HL-60 (cell line): ENCODE measurements around the gene SNRPD2.

ENCODE experiments used
- DNase-seq, 2 experiments: peaks; one replicate each; pipeline ENCODE4 v3.0.0-alpha.2; 2010 to 2020; ENCODE audit warnings: low read depth in 1 of 2, low spot score in 1 of 2
- H3K27ac ChIP-seq: fragments of 250-450 bp; sonication (Bioruptor Pico); replicated peaks from 2 replicates; pipeline ENCODE4 v1.5.1; 2020; ENCODE audit warnings: mild to moderate bottlenecking, moderate library complexity
- H3K27me3 ChIP-seq: fragments of 250-450 bp; sonication (Bioruptor Pico); 2 replicates; pipeline ENCODE4 v1.5.1; 2021; ENCODE audit warnings: mild to moderate bottlenecking, moderate library complexity; ENCODE audit not compliant: insufficient read depth, poor library complexity, severe bottlenecking
- H3K4me3 ChIP-seq: replicated peaks from 2 replicates; pipeline ENCODE4 v1.5.1; 2011; ENCODE audit warnings: mild to moderate bottlenecking, control low read depth, low read length; ENCODE audit not compliant: insufficient read depth
- GABPA ChIP-seq: IDR thresholded peaks from 2 replicates; pipeline ENCODE4 v1.6.1; 2012; ENCODE audit warnings: low read depth
- POLR2AphosphoS5 ChIP-seq: IDR thresholded peaks from 2 replicates; pipeline ENCODE4 v1.6.1; 2012; ENCODE audit warnings: low read depth
- SPI1 ChIP-seq: IDR thresholded peaks from 2 replicates; pipeline ENCODE4 v1.6.1; 2012; ENCODE audit warnings: low read depth, mild to moderate bottlenecking, borderline replicate concordance
- long read RNA-seq: library from polyadenylated mRNA; unstranded; transcript quantifications from one replicate; pipeline ENCODE4 v2.0.0, GENCODE V29; 2020
- TF ChIP-seq, protein P1 (sequence below): IDR thresholded peaks from 2 replicates; pipeline ENCODE4 v1.6.1; 2012; ENCODE audit warnings: low read depth; ENCODE audit not compliant: insufficient replicate concordance
- TF ChIP-seq, protein P2 (sequence below): IDR thresholded peaks from one replicate; pipeline ENCODE4 v1.5.1; 2011; ENCODE audit warnings: low read length, control low read depth, inconsistent platforms; ENCODE audit not compliant: insufficient read depth

SNRPD2 gene
- long read RNA-seq, transcript SNRPD2-201 (3 exons, 901 nt) = major isoform, 61 of 64 reads
- long read RNA-seq, partial matches to known transcripts = 3 of 64 reads
- long read RNA-seq, other reads (novel, unspliced or antisense) = 0 of 64 reads

DNA sequence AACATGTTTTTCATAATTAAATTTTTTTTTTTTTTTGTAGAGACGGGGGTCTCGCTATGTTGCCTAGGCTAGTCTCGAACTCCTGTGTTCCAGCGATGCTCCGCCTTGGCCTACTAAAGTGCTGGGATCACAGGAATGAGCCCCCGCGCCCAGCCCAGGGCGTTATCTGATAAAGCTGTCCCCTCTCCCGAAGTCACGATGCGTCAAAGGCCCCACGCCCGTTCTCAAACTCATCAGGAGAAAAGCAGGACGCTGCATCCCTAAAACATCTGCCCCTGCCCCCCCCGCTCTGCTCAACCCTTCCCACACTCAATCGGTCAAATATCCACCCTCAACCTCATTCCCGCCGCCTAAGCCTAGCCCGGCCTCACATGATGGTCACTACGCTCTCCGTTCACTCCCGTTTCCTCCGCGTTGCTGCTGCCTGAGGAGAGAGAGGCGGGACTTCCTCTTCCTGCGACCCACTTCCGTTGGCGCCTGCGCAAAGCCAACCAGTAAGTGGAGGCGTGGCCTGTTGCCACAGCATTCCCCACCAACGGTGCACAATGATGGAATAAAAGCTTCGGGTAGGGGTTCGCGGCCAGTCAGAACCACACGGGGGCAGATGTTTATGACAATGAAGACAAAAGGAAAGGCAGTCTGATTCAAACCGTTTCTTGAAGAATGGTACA is at the start of gene SNRPD2:
Gene SNRPD2 (minus strand): TSS at position 438 of the 671 bp plus-strand sequence. CDS start 65 bp downstream, at position 373.
- H3K27ac ChIP-seq = peak within 1 kb of the TSS; percentile 91
- H3K27me3 ChIP-seq = no peaks in the 10 kb centered on the region
- DNase-seq = peak; percentile 95
- TF ChIP-seq POLR2AphosphoS5 (peak; percentile 99), GABPA (peak; percentile 93), SPI1 (peak; percentile 94)
- TF ChIP-seq, protein P1, sequence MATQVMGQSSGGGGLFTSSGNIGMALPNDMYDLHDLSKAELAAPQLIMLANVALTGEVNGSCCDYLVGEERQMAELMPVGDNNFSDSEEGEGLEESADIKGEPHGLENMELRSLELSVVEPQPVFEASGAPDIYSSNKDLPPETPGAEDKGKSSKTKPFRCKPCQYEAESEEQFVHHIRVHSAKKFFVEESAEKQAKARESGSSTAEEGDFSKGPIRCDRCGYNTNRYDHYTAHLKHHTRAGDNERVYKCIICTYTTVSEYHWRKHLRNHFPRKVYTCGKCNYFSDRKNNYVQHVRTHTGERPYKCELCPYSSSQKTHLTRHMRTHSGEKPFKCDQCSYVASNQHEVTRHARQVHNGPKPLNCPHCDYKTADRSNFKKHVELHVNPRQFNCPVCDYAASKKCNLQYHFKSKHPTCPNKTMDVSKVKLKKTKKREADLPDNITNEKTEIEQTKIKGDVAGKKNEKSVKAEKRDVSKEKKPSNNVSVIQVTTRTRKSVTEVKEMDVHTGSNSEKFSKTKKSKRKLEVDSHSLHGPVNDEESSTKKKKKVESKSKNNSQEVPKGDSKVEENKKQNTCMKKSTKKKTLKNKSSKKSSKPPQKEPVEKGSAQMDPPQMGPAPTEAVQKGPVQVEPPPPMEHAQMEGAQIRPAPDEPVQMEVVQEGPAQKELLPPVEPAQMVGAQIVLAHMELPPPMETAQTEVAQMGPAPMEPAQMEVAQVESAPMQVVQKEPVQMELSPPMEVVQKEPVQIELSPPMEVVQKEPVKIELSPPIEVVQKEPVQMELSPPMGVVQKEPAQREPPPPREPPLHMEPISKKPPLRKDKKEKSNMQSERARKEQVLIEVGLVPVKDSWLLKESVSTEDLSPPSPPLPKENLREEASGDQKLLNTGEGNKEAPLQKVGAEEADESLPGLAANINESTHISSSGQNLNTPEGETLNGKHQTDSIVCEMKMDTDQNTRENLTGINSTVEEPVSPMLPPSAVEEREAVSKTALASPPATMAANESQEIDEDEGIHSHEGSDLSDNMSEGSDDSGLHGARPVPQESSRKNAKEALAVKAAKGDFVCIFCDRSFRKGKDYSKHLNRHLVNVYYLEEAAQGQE = no peak
- TF ChIP-seq, protein P2, sequence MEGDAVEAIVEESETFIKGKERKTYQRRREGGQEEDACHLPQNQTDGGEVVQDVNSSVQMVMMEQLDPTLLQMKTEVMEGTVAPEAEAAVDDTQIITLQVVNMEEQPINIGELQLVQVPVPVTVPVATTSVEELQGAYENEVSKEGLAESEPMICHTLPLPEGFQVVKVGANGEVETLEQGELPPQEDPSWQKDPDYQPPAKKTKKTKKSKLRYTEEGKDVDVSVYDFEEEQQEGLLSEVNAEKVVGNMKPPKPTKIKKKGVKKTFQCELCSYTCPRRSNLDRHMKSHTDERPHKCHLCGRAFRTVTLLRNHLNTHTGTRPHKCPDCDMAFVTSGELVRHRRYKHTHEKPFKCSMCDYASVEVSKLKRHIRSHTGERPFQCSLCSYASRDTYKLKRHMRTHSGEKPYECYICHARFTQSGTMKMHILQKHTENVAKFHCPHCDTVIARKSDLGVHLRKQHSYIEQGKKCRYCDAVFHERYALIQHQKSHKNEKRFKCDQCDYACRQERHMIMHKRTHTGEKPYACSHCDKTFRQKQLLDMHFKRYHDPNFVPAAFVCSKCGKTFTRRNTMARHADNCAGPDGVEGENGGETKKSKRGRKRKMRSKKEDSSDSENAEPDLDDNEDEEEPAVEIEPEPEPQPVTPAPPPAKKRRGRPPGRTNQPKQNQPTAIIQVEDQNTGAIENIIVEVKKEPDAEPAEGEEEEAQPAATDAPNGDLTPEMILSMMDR = no peak
- peak within 1 kb of the TSS; percentile 93 for H3K4me3 ChIP-seq

DNA sequence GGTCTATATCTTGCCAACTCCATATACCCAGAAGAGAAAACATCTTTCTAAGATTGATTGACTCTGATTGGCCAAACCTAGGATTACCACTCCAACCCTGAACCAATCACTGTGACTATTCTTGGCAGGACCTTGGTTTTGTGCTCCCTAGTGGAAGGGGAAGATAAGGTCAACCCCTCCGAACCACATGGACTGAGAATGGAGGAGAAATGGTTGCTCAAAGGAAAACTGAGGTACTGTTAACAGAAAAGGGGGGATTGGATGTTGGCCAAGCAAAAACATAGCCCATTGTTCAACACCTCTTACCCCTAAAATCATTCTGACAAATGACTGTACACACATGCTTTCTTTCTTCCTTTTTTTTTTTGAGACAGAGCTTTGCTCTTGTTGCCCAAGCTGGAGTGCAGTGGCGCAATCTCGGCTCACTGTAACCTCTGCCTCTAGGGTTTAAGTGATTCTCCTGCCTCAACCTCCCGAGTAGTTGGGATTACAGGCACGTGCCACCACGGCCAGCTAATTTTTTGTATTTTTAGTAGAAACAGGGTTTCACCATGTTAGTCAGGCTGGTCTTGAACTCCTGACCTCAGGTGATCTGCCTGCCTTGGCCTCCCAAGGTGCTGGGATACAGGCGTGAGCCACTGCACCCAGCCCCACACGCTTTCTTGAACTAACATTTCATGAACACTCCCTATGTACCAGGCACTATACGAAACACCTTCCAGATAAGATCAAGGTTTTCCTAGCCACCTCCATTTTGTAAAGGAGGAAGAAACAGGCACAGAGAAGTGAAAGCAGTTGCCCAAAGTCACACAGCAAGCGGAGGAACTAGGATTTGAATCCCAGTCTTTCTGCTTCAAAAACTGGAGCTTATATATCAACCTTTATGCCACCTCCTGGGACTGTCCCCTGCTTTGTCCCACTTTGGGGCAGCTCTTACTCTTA is 48.0 kb upstream of the SNRPD2 start:
- Histone ChIP-seq H3K4me3 (no peak overlapping the region; the same call in 1 of the 2 replicates), H3K27ac (no peak overlapping the region), H3K27me3 (peaks cover 2% of the 10 kb centered on the region)
- TF ChIP-seq POLR2AphosphoS5 = no peak
- TF ChIP-seq, protein P1 = no peak
- TF ChIP-seq, protein P2 = no peak
- no peak for TF ChIP-seq SPI1
- TF ChIP-seq GABPA = no peak
- DNase-seq = peak in 1 of 2 experiments; percentile 75

DNA sequence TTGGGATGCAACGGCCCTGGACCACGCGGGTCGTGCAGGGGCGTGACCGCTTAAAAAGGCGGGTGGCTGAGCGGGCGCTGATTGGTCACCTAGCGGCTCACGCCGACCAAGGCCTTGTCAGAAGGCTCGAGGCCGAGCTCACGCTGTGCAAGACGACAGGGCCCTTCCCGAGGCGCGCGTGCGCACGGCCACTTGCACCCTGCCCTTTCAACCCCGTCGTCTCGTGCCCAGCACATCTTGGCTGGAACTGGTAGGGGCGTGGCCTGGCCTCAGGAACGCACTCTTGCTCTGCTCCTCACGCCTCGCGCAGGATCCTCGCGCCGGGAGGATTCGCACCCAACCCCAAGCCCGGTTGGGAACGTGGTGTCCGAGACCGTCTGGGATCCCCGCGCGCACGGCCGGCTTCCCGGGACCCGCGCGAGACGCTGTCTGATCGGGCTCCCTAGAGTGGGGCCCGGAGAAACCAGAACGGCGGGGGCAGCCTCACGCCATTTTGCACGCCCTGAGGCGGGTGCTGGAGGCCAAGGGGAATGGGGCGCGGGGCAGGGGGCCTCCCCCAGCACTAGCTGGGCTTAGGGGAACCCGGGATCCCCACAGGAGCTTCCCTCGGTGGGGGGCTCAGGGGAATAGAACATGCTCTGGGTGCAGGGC is 41.5 kb upstream of the SNRPD2 start, which contains the start of gene MEIOSIN:
Gene MEIOSIN (plus strand): TSS at position 280 of the 651 bp plus-strand sequence. CDS start 1,938 bp downstream, outside the sequence.
- Histone ChIP-seq H3K27me3 (no peaks in the 10 kb centered on the region), H3K4me3 (no peak within 1 kb of the TSS), H3K27ac (no peak within 1 kb of the TSS)
- no peak for DNase-seq
- TF ChIP-seq SPI1 (no peak), POLR2AphosphoS5 (no peak), GABPA (no peak)
- TF ChIP-seq, protein P2 = no peak
- TF ChIP-seq, protein P1 = no peak
